Suprapubic skin (tissue), 4 donors: Measurements from ENCODE around the gene EYS.

Experiments
- EP300 ChIP-seq: sonication (generic); formaldehyde crosslinking; IDR thresholded peaks from one replicate; pipeline ENCODE4 v1.6.1; 2017; ENCODE audit warnings: antibody characterized with exemption
- POLR2A ChIP-seq, 2 donors: fragments of 450-650 bp; IDR thresholded peaks; one replicate each; pipeline ENCODE4 v1.6.1; 2017; ENCODE audit warnings: antibody characterized with exemption in 2 of 2, mild to moderate bottlenecking in 2 of 2, moderate library complexity in 2 of 2
- POLR2AphosphoS5 ChIP-seq, 3 donors: sonication (generic); formaldehyde crosslinking; IDR thresholded peaks; one replicate each; pipeline ENCODE4 v1.6.1; 2017; ENCODE audit warnings: antibody characterized with exemption in 3 of 3
- TF ChIP-seq, protein P1 (sequence below), 2 donors: fragments of 200-600 bp in 1 of 2; fragments of 450-650 bp in 1 of 2; sonication (generic) in 1 of 2; IDR thresholded peaks; one replicate each; pipeline ENCODE4 v1.5.1; 2016 to 2019; ENCODE audit warnings: antibody characterized with exemption in 2 of 2, mild to moderate bottlenecking in 1 of 2, moderate library complexity in 1 of 2

- TF ChIP-seq, protein P1, sequence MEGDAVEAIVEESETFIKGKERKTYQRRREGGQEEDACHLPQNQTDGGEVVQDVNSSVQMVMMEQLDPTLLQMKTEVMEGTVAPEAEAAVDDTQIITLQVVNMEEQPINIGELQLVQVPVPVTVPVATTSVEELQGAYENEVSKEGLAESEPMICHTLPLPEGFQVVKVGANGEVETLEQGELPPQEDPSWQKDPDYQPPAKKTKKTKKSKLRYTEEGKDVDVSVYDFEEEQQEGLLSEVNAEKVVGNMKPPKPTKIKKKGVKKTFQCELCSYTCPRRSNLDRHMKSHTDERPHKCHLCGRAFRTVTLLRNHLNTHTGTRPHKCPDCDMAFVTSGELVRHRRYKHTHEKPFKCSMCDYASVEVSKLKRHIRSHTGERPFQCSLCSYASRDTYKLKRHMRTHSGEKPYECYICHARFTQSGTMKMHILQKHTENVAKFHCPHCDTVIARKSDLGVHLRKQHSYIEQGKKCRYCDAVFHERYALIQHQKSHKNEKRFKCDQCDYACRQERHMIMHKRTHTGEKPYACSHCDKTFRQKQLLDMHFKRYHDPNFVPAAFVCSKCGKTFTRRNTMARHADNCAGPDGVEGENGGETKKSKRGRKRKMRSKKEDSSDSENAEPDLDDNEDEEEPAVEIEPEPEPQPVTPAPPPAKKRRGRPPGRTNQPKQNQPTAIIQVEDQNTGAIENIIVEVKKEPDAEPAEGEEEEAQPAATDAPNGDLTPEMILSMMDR (IDR thresholded peaks at IDR 0.05), result no peak
- TF ChIP-seq EP300 (no peak), POLR2A (IDR thresholded peaks at IDR 0.05) (no peak), POLR2AphosphoS5 (IDR thresholded peaks at IDR 0.05) (no peak)
Observed at GRCh38 chr6:64085126-64085525, 1621.9 kb downstream of the EYS start.
